Measurements from ENCODE around the gene ASB3.

- TF ChIP-seq, protein P1, sequence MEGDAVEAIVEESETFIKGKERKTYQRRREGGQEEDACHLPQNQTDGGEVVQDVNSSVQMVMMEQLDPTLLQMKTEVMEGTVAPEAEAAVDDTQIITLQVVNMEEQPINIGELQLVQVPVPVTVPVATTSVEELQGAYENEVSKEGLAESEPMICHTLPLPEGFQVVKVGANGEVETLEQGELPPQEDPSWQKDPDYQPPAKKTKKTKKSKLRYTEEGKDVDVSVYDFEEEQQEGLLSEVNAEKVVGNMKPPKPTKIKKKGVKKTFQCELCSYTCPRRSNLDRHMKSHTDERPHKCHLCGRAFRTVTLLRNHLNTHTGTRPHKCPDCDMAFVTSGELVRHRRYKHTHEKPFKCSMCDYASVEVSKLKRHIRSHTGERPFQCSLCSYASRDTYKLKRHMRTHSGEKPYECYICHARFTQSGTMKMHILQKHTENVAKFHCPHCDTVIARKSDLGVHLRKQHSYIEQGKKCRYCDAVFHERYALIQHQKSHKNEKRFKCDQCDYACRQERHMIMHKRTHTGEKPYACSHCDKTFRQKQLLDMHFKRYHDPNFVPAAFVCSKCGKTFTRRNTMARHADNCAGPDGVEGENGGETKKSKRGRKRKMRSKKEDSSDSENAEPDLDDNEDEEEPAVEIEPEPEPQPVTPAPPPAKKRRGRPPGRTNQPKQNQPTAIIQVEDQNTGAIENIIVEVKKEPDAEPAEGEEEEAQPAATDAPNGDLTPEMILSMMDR (IDR thresholded peaks at IDR 0.05; ENCODE audit: extremely low read depth in 1 of 2, insufficient read depth in 1 of 2, low read depth in 1 of 2, low read length in 2 of 2) = no peak
- TF ChIP-seq MAX (IDR thresholded peaks at IDR 0.05; ENCODE audit: insufficient read depth, insufficient read length) (no peak), POLR2A (IDR thresholded peaks at IDR 0.05; ENCODE audit: low read depth, low read length) (no peak), POLR2AphosphoS5 (IDR thresholded peaks at IDR 0.05; ENCODE audit: insufficient read depth, low read depth, low read length) (no peak), FOS (IDR thresholded peaks at IDR 0.05; ENCODE audit: borderline replicate concordance, insufficient read depth, low read length) (peak; percentile 62), EZH2 (IDR thresholded peaks at IDR 0.05; ENCODE audit: borderline replicate concordance, low read depth, low read length, severe bottlenecking) (no peak), GATA2 (IDR thresholded peaks at IDR 0.05; ENCODE audit: insufficient read depth, insufficient read length, low read depth, low read length) (no peak)
Observed at GRCh38 chr2:53751728-53752127, 35.0 kb downstream of the ASB3 start.

Measured in endothelial cell of umbilical vein (primary cell).